ENCODE results near the gene CD40. TPM values are rescaled to one million over a fixed set of nuclear protein-coding genes. Genes with fewer than 3 reads are reported as not detected.

CD40 gene
- total RNA-seq, 1 donor from 2014 or later, result 35.7 TPM

DNA sequence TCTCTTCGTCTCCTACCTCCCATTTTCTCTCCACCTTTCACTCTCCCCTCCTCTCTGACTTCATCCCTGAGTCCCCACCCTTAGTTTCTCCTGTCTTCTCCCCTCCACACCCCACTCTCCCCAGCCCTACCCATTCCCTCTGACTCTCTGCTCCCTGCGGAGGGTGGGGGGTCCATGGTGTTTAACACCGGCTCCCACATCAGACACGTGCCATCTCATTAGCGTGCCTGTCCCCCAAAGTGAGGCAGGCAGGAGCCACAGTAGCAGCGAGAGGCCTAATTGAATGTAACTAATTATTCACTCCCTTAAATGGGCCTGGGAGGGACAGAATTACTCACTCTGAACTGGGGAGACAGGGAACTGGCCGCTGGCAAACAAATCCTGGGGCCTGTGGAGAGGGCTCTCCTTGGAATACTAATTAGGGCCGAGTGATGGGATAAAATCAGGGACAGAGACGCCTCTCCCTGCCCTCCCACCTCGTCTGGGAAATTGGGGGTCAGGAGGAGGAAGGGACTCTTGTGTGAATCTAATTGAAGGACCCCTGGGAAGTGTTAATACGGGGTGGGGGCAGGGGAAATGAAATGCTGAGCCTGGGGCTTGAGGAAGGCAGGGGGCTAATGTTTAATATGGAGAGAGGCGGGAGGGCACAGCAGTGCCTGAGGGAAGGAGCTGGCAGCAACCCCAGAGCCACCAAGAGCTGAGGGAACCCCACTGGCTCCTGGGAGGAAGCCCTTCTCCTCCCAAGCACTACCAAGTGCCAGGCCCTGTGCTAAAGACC, 17.9 kb downstream of the CD40 start:
- no peak overlapping the region for H3K27ac ChIP-seq
- DNase-seq (no peak), ATAC-seq (no peak)
- H3K36me3 ChIP-seq, result no peaks in the 10 kb centered on the region
- H3K27me3 ChIP-seq (ENCODE audit: low read depth), result peaks cover 55% of the 10 kb centered on the region
- H3K9me3 ChIP-seq, result no peaks in the 10 kb centered on the region
- no peak overlapping the region for H3K4me3 ChIP-seq
- no peak for TF ChIP-seq CTCF (IDR thresholded peaks at IDR 0.05)
- intact Hi-C loops (cut with DNase I), result no loop called here
- no peaks in the 10 kb centered on the region for H3K4me1 ChIP-seq

DNA sequence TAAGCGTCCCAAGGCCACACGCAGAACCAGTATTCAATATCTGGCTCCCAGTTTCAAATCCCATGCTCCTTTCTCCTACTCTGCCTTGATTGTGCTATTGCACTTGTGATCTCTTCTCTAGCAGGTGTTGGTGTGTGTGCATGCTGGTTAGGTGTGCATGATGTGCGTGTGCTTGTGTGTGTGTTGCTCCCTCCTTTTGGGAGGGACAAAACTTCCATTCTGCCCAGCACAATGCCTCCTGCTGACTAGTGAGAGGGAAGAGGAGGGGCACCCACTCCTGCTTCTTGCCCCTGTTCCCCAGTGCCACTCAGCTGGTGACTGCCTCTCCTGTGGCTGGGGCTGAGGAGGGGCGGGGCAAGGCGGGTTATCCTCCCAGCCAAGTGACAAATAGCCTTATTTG, 19.7 kb downstream of the CD40 start:
- no peaks in the 10 kb centered on the region for H3K4me1 ChIP-seq
- intact Hi-C loops (cut with DNase I), result no loop called here
- DNase-seq, result no peak
- H3K4me3 ChIP-seq, result no peak overlapping the region
- no peak for TF ChIP-seq CTCF (IDR thresholded peaks at IDR 0.05)
- no peaks in the 10 kb centered on the region for H3K9me3 ChIP-seq
- ATAC-seq, result no peak
- no peaks in the 10 kb centered on the region for H3K36me3 ChIP-seq
- peaks cover 72% of the 10 kb centered on the region for H3K27me3 ChIP-seq (ENCODE audit: low read depth)
- H3K27ac ChIP-seq, result no peak overlapping the region

- DNase-seq, result no peak
- H3K9me3 ChIP-seq, result no peaks in the 10 kb centered on the region
- no peak for ATAC-seq
- TF ChIP-seq CTCF (IDR thresholded peaks at IDR 0.05), result no peak
- H3K36me3 ChIP-seq, result no peaks in the 10 kb centered on the region
- no peak overlapping the region for H3K4me3 ChIP-seq
- H3K27ac ChIP-seq, result no peak overlapping the region
- no peaks in the 10 kb centered on the region for H3K4me1 ChIP-seq
- intact Hi-C loops (cut with DNase I), result no loop called here
- H3K27me3 ChIP-seq (ENCODE audit: low read depth), result peaks cover 72% of the 10 kb centered on the region
Observed at GRCh38 chr20:46139266-46139889, 21.3 kb downstream of the CD40 start.

GRCh38 chr20:46139908-46140482, 21.9 kb downstream of the CD40 start:
- intact Hi-C loops (cut with DNase I), result no loop called here
- no peak overlapping the region for H3K27ac ChIP-seq
- H3K4me3 ChIP-seq, result no peak overlapping the region
- DNase-seq (no peak), ATAC-seq (no peak)
- no peaks in the 10 kb centered on the region for H3K9me3 ChIP-seq
- no peaks in the 10 kb centered on the region for H3K4me1 ChIP-seq
- no peak for TF ChIP-seq CTCF (IDR thresholded peaks at IDR 0.05)
- H3K27me3 ChIP-seq (ENCODE audit: low read depth), result peaks cover 71% of the 10 kb centered on the region
- no peaks in the 10 kb centered on the region for H3K36me3 ChIP-seq

GRCh38 chr20:46142124-46142523, 24.0 kb downstream of the CD40 start:
- H3K4me3 ChIP-seq, result no peak overlapping the region
- peaks cover 65% of the 10 kb centered on the region for H3K27me3 ChIP-seq (ENCODE audit: low read depth)

More at GRCh38 chr20:46142124-46142523, 24.0 kb downstream of the CD40 start:
- Histone ChIP-seq H3K4me1 (no peaks in the 10 kb centered on the region), H3K27ac (no peak overlapping the region), H3K9me3 (no peaks in the 10 kb centered on the region), H3K36me3 (no peaks in the 10 kb centered on the region)
- TF ChIP-seq CTCF (IDR thresholded peaks at IDR 0.05), result no peak
- no peak for ATAC-seq
- intact Hi-C loops (cut with DNase I), result no loop called here
- DNase-seq, result no peak
